Activated naive CD4-positive, alpha-beta T cell treated with anti-CD3 and anti-CD28 coated beads, Interleukin-2, amount 50 U/mL, for 72 hours (primary cell): ENCODE results near the gene TOP1. TPM values are rescaled to one million over a fixed set of nuclear protein-coding genes. Genes with fewer than 3 reads are reported as not detected.

ENCODE experiments used
- ATAC-seq, 2 donors: fragments of 150-1000 bp; cut with Tn5 transposase; 2 replicates each; pipeline ENCODE4 v1.10.0; 2021; ENCODE audit warnings: mild to moderate bottlenecking in 2 of 2, moderate library complexity in 2 of 2
- DNase-seq, 2 donors: peaks; one replicate each; pipeline ENCODE4 v3.0.0; 2021 to 2022; ENCODE audit warnings: low spot score in 2 of 2
- H3K27ac Mint-ChIP-seq, 2 donors: one replicate each; pipeline ENCODE4 v1.8.0; 2022; ENCODE audit warnings: mild to moderate bottlenecking in 2 of 2, mixed read lengths in 2 of 2
- H3K36me3 Mint-ChIP-seq, 2 donors: one replicate each; pipeline ENCODE4 v1.8.0; 2022; ENCODE audit warnings: mixed read lengths in 2 of 2
- H3K9me3 Mint-ChIP-seq, 2 donors: one replicate each; pipeline ENCODE4 v1.8.0; 2022; ENCODE audit warnings: mixed read lengths in 2 of 2
- total RNA-seq, 2 donors: library from RNA; stranded (reverse); gene quantifications; one replicate each; pipeline ENCODE4 v1.2.3, GENCODE V29; 2022

TOP1 gene
- total RNA-seq, 2 donors from 2014 or later, result 62.4 to 98.9 TPM

- peaks cover 0 to 19% of the 10 kb centered on the region in 2 donors for H3K36me3 Mint-ChIP-seq
- ATAC-seq, result peak; percentile 72 to 73
- DNase-seq, result no peak
These were observed 18.1 kb downstream of the TOP1 start for GRCh38 chr20:41046716-41047115.

GRCh38 chr20:41047279-41047974 is 18.8 kb downstream of the TOP1 start:
- no peak for DNase-seq
- Mint-ChIP-seq H3K36me3 (peaks cover 0 to 18% of the 10 kb centered on the region in 2 donors), H3K9me3 (peaks cover 0 to 4% of the 10 kb centered on the region in 2 donors), H3K27ac (peak overlapping the region; percentile 59 to 90)
- peak; percentile 43 to 55 for ATAC-seq

More at GRCh38 chr20:41046716-41047115, 18.1 kb downstream of the TOP1 start:
- H3K27ac Mint-ChIP-seq, result peak overlapping the region in 1 of 2 donors; percentile 77
- H3K9me3 Mint-ChIP-seq, result peaks cover 0 to 4% of the 10 kb centered on the region in 2 donors

DNA sequence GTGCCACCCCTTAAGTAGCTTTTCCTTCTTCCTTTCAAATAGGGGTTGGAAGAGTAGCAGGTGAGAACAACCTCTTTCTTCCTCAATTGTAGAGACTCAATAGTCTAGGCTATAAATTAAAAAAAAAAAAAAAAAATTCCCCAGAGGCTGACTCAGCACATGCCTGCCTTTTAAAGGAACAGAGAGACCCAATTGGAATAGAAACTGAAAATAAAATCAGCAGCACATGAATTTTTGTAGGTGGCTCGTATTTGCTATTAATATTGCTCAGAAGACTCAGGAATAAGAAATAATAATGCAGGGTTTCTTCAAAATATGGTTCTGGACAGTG is 19.3 kb downstream of the TOP1 start:
- Mint-ChIP-seq H3K36me3 (peaks cover 0 to 15% of the 10 kb centered on the region in 2 donors), H3K9me3 (peaks cover 0 to 4% of the 10 kb centered on the region in 2 donors), H3K27ac (peak overlapping the region; percentile 59 to 90)
- DNase-seq (no peak), ATAC-seq (peak; percentile 64 to 68)

DNA sequence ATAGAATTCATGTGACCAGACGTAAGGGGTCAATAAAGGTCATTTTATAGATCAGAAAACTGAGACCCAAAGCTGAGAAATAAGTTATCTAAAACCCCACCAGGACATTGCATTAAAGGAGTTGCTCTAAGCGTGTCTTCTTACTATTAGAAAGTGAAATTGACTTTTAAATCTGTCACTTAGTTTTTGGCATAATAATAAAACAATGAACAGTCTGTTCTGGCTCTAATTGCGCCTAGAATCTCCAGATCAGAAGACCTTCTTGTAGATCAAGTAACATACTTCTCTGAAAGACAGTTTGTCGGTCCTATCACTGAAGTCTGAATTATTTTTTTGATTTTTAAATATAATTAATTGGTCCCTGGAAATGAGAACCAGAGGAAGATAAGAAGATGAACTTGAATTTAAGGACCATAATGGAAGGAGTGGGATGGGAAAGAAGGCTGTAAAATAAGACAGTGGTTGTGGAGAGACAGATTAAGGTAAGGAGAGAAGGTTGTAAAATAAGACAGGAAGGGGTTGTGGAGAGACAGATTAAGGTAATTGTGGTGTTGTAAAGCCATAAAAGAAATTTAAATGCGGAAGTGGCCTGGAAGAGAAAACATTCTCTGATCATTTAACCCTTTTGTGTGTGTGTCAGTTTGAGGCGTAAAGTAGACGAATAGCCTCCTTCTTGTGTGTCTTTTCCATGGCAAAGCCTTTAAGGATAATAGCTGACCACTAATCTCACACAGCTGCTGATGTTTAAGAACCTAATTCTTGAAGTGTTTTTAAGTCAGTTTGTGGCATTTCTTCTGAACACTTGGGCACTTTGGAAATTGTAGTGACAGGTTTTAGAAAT is 20.1 kb downstream of the TOP1 start:
- Mint-ChIP-seq H3K9me3 (peaks cover 0 to 5% of the 10 kb centered on the region in 2 donors), H3K36me3 (peaks cover 0 to 16% of the 10 kb centered on the region in 2 donors), H3K27ac (peak overlapping the region; percentile 59 to 90)
- DNase-seq, result no peak
- ATAC-seq, result peak; percentile 10 to 11

GRCh38 chr20:41049451-41049850 is 20.8 kb downstream of the TOP1 start:
- DNase-seq (no peak), ATAC-seq (no peak)
- Mint-ChIP-seq H3K9me3 (peaks cover 0 to 9% of the 10 kb centered on the region in 2 donors), H3K36me3 (peaks cover 0 to 20% of the 10 kb centered on the region in 2 donors), H3K27ac (peak overlapping the region; percentile 40 to 90)

- peaks cover 0 to 9% of the 10 kb centered on the region in 2 donors for H3K9me3 Mint-ChIP-seq
- H3K36me3 Mint-ChIP-seq, result peaks cover 0 to 17% of the 10 kb centered on the region in 2 donors
- ATAC-seq, result no peak
- no peak for DNase-seq
- peak overlapping the region in 1 of 2 donors; percentile 90 for H3K27ac Mint-ChIP-seq
These were observed 21.9 kb downstream of the TOP1 start for GRCh38 chr20:41050361-41051008.

GRCh38 chr20:41051009-41051825 is 22.6 kb downstream of the TOP1 start:
- no peak for DNase-seq
- Mint-ChIP-seq H3K9me3 (peaks cover 0 to 9% of the 10 kb centered on the region in 2 donors), H3K27ac (peak overlapping the region in 1 of 2 donors; percentile 90), H3K36me3 (peaks cover 0 to 17% of the 10 kb centered on the region in 2 donors)
- ATAC-seq, result no peak

- ATAC-seq (no peak), DNase-seq (no peak)
- Mint-ChIP-seq H3K27ac (no peak overlapping the region), H3K36me3 (peaks cover 0 to 17% of the 10 kb centered on the region in 2 donors), H3K9me3 (peaks cover 0 to 9% of the 10 kb centered on the region in 2 donors)
These were observed 24.3 kb downstream of the TOP1 start for GRCh38 chr20:41052742-41053419.

GRCh38 chr20:41054070-41054846 is 25.6 kb downstream of the TOP1 start:
- DNase-seq, result no peak
- Mint-ChIP-seq H3K36me3 (peaks cover 0 to 17% of the 10 kb centered on the region in 2 donors), H3K27ac (no peak overlapping the region)

GRCh38 chr20:41054847-41055230 is 26.2 kb downstream of the TOP1 start:
- peaks cover 0 to 9% of the 10 kb centered on the region in 2 donors for H3K9me3 Mint-ChIP-seq
- peak overlapping the region in 1 of 2 donors; percentile 46 for H3K27ac Mint-ChIP-seq
- H3K36me3 Mint-ChIP-seq, result peaks cover 0 to 17% of the 10 kb centered on the region in 2 donors
- DNase-seq (no peak), ATAC-seq (no peak)

More at GRCh38 chr20:41054070-41054846, 25.6 kb downstream of the TOP1 start:
- no peak for ATAC-seq
- peaks cover 0 to 9% of the 10 kb centered on the region in 2 donors for H3K9me3 Mint-ChIP-seq

DNA sequence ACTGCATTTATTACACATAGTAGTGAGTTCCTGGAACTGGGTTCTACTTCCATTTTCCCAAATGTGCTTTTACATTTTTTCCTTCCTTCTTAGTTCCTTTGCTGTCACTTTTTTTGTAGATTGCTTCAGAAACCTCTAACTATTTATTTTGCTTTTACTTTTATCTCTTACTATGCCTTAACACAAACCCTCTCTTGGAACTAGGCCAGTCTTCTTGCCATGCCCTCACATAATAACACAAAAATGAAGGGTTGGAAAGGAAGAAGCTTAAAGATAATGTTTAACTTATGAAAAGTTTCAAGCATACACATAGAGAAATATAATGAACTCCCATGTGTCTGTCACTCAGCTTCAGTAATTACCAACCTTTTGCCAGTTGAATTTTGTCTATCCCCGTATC is 27.1 kb downstream of the TOP1 start:
- peaks cover 0 to 9% of the 10 kb centered on the region in 2 donors for H3K9me3 Mint-ChIP-seq
- ATAC-seq, result no peak
- DNase-seq, result no peak
- H3K27ac Mint-ChIP-seq, result peak overlapping the region in 1 of 2 donors; percentile 46
- peaks cover 0 to 17% of the 10 kb centered on the region in 2 donors for H3K36me3 Mint-ChIP-seq

- peaks cover 4 to 37% of the 10 kb centered on the region in 2 donors for H3K36me3 Mint-ChIP-seq
- ATAC-seq, result peak; percentile 88 to 97
- no peak overlapping the region for H3K27ac Mint-ChIP-seq
- no peak for DNase-seq
- H3K9me3 Mint-ChIP-seq, result peaks cover 0 to 7% of the 10 kb centered on the region in 2 donors
These were observed 29.5 kb downstream of the TOP1 start for GRCh38 chr20:41057999-41058673.

DNA sequence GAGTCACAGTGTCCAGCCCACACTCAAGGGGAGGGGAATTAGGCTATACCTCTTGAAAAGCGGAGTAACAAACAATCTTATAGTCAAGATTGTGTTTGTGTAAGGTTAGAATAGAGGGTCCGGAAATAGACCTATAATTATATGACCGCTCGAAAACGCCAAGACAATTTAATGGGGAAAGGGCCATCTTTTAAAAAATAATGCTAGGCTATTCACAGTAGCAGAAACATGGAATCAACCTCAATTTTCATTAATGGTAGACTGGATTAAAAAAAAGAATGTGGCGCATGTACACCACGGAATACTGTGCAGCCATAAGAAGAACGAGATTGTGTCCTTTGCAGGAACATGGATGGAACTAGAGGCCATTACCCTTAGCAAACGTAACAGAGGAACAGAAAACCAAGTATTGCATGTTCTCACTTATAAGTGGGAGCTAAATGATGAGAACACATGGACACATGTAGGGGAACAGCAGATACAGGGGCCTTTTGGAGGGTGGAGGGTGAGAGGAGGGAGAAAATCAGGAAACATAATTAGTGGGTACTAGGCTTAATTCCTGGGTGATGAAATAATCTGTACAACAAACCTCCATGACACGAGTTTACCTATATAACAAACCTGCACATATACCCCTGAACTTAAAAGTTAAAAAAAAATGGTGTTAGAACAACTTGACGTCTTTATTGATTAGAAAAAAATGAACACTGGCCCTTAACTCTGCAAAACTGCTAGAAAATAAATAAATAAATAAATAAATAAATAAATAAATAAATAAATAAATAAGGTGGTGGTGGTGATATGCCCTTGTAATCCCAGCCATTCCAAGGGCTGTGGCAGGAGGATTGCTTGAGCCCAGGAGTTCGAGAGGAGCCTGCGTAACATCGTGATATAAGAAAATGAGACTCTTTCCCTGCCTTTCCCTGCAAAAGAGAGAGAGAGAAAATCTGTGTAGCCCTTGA is 30.3 kb downstream of the TOP1 start:
- Mint-ChIP-seq H3K36me3 (peaks cover 12 to 37% of the 10 kb centered on the region in 2 donors), H3K27ac (no peak overlapping the region), H3K9me3 (peaks cover 0 to 4% of the 10 kb centered on the region in 2 donors)
- ATAC-seq, result no peak
- no peak for DNase-seq
